Panc1 (cell line): ENCODE measurements around the gene GAL3ST2. TPM values are rescaled to one million over a fixed set of nuclear protein-coding genes. Genes with fewer than 3 reads are reported as not detected.

ENCODE experiments used
- ATAC-seq: fragments of 200-7000 bp; cut with Tn5 transposase; 2 replicates; pipeline ENCODE4 v1.9.1; 2020; ENCODE audit warnings: mild to moderate bottlenecking, moderate library complexity
- BruUV-seq: library from RNA; stranded (reverse); fragments of 400-500 nt; replicated peaks from 2 replicates; lab custom pipeline; 2021; lab: Mats Ljungman, UMichigan
- CTCF ChIA-PET: fragments of 300-600 bp; sonication (Branson Sonifier 250); formaldehyde crosslinking; loops from one replicate; lab custom pipeline; 2022; ENCODE audit warnings: antibody characterized with exemption; lab: Charles Lee
- POLR2A ChIA-PET: fragments of 300-600 bp; sonication (Branson Sonifier 250); formaldehyde crosslinking; loops from one replicate; lab custom pipeline; 2022; ENCODE audit warnings: antibody characterized with exemption; lab: Charles Lee
- DNase-seq: peaks from one replicate; pipeline ENCODE4 v3.0.0-alpha.2; 2010; ENCODE audit warnings: low read depth, low spot score
- H3K27ac ChIP-seq: 2 replicates; pipeline ENCODE4 v1.5.1; 2011; ENCODE audit warnings: mild to moderate bottlenecking, low read length, inconsistent platforms
- H3K27me3 ChIP-seq: fragments of 200-500 bp; sonication (Bioruptor generic); 2 replicates; pipeline ENCODE4 v1.6.0; 2014; ENCODE audit warnings: low read length, inconsistent platforms; ENCODE audit not compliant: control insufficient read depth, insufficient read depth
- H3K36me3 ChIP-seq: fragments of 200-500 bp; sonication (Bioruptor generic); 2 replicates; pipeline ENCODE4 v1.5.1; 2014; ENCODE audit warnings: inconsistent platforms, mild to moderate bottlenecking, low read length, moderate library complexity; ENCODE audit not compliant: control insufficient read depth, insufficient read depth
- H3K4me1 ChIP-seq: 2 replicates; pipeline ENCODE4 v1.5.1; 2011; ENCODE audit warnings: inconsistent platforms, mild to moderate bottlenecking, low read length, moderate library complexity; ENCODE audit not compliant: control insufficient read depth, insufficient read depth
- H3K4me3 ChIP-seq, 2 experiments: 2 replicates each; pipeline ENCODE4 v1.5.1; 2011 to 2012; ENCODE audit warnings: low read depth in 2 of 2, low read length in 2 of 2, mild to moderate bottlenecking in 2 of 2, inconsistent platforms in 1 of 2, moderate library complexity in 1 of 2
- H3K9me3 ChIP-seq: fragments of 200-500 bp; sonication (Bioruptor generic); 2 replicates; pipeline ENCODE4 v1.5.1; 2014; ENCODE audit warnings: low read depth, mild to moderate bottlenecking, inconsistent platforms, low read length, moderate library complexity; ENCODE audit not compliant: control insufficient read depth, insufficient read depth
- POLR2AphosphoS5 ChIP-seq: IDR thresholded peaks from 2 replicates; pipeline ENCODE4 v1.6.1; 2012; ENCODE audit warnings: mild to moderate bottlenecking, low read depth, low read length, moderate library complexity
- SIN3A ChIP-seq: IDR thresholded peaks from 2 replicates; pipeline ENCODE4 v1.6.1; 2012; ENCODE audit warnings: low read depth, mild to moderate bottlenecking, low read length, moderate library complexity, borderline replicate concordance; ENCODE audit not compliant: insufficient read depth
- TCF7L2 ChIP-seq: IDR thresholded peaks from 2 replicates; pipeline ENCODE4 v1.6.1; 2011; ENCODE audit warnings: mild to moderate bottlenecking, low read depth, low read length, inconsistent platforms
- in situ Hi-C: cut with HindIII; loops from 2 replicates; pipeline ENCODE4 v1.10.0; 2016; ENCODE audit warnings: low sequenced_read_pairs, low pct_unique_long_range_greater_than_20kb
- intact Hi-C: fragments of 100-400 bp; cut with micrococcal nuclease; formaldehyde crosslinking; loops from one replicate; pipeline ENCODE4 v1.10.0; 2022; ENCODE audit not compliant: unreplicated experiment
- total RNA-seq: library from RNA; stranded (reverse); gene quantifications from one replicate; pipeline ENCODE4 v1.2.1, GENCODE V29; 2021; ENCODE audit not compliant: unreplicated experiment
- TF ChIP-seq, protein P1 (sequence below): fragments of 450-650 bp; IDR thresholded peaks from 2 replicates; pipeline ENCODE4 v1.5.1; 2017; ENCODE audit warnings: mild to moderate bottlenecking
- TF ChIP-seq, protein P2 (sequence below), 2 experiments: IDR thresholded peaks; 2 replicates each; pipeline ENCODE4 v1.6.1; 2011 to 2012; ENCODE audit warnings: low read depth in 2 of 2, control low read depth in 1 of 2, low read length in 1 of 2, mild to moderate bottlenecking in 1 of 2, moderate library complexity in 1 of 2; ENCODE audit not compliant: insufficient read depth in 1 of 2

Gene GAL3ST2
- total RNA-seq, 1 experiment from 2014 or later, result 1.6 TPM

DNA sequence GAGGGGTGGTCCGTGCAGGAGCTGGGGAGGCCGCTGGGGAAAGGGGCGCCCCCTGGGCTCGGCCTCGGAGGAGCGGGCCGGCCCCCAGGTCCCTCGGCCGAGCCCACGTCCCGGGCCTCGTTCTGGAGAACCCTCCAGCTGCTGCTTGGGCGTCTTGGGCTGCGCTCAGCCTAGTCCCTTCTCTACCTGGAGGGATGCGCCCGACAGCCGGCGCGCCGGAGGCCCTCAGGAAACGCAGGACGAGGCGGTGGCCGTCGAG is 42.5 kb upstream of the GAL3ST2 start:
- POLR2A ChIA-PET, result interaction anchor here (0.6 to 1.2 kb wide), 2 partner anchors 33 to 65 kb away, joined by 3 to 9 read pairs; no protein-coding TSS in a partner anchor
- BruUV-seq, result no TSS peak
- CTCF ChIA-PET, result interaction anchor here (0.9 to 1.0 kb wide), 2 partner anchors 48 to 144 kb away, joined by 4 read pairs; partner anchors contain the start of gene DTYMK
- peaks cover 4% of the 10 kb centered on the region; the same call in 1 of the 2 replicates for H3K4me1 ChIP-seq
- TF ChIP-seq, protein P1, sequence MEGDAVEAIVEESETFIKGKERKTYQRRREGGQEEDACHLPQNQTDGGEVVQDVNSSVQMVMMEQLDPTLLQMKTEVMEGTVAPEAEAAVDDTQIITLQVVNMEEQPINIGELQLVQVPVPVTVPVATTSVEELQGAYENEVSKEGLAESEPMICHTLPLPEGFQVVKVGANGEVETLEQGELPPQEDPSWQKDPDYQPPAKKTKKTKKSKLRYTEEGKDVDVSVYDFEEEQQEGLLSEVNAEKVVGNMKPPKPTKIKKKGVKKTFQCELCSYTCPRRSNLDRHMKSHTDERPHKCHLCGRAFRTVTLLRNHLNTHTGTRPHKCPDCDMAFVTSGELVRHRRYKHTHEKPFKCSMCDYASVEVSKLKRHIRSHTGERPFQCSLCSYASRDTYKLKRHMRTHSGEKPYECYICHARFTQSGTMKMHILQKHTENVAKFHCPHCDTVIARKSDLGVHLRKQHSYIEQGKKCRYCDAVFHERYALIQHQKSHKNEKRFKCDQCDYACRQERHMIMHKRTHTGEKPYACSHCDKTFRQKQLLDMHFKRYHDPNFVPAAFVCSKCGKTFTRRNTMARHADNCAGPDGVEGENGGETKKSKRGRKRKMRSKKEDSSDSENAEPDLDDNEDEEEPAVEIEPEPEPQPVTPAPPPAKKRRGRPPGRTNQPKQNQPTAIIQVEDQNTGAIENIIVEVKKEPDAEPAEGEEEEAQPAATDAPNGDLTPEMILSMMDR, result peak; percentile 56
- TF ChIP-seq POLR2AphosphoS5 (no peak; the same call in 1 of the 2 replicates), TCF7L2 (no peak), SIN3A (no peak)
- TF ChIP-seq, protein P2, sequence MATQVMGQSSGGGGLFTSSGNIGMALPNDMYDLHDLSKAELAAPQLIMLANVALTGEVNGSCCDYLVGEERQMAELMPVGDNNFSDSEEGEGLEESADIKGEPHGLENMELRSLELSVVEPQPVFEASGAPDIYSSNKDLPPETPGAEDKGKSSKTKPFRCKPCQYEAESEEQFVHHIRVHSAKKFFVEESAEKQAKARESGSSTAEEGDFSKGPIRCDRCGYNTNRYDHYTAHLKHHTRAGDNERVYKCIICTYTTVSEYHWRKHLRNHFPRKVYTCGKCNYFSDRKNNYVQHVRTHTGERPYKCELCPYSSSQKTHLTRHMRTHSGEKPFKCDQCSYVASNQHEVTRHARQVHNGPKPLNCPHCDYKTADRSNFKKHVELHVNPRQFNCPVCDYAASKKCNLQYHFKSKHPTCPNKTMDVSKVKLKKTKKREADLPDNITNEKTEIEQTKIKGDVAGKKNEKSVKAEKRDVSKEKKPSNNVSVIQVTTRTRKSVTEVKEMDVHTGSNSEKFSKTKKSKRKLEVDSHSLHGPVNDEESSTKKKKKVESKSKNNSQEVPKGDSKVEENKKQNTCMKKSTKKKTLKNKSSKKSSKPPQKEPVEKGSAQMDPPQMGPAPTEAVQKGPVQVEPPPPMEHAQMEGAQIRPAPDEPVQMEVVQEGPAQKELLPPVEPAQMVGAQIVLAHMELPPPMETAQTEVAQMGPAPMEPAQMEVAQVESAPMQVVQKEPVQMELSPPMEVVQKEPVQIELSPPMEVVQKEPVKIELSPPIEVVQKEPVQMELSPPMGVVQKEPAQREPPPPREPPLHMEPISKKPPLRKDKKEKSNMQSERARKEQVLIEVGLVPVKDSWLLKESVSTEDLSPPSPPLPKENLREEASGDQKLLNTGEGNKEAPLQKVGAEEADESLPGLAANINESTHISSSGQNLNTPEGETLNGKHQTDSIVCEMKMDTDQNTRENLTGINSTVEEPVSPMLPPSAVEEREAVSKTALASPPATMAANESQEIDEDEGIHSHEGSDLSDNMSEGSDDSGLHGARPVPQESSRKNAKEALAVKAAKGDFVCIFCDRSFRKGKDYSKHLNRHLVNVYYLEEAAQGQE (IDR thresholded peaks at IDR 0.05; ENCODE audit: insufficient read depth in 1 of 2, low read depth in 2 of 2, low read length in 1 of 2), result no peak
- in situ Hi-C loops, result no loop called here
- H3K4me3 ChIP-seq, result peak overlapping the region; percentile 64 to 83
- H3K36me3 ChIP-seq, result no peaks in the 10 kb centered on the region
- ATAC-seq (no peak; the same call in 1 of the 2 replicates), DNase-seq (no peak)
- peak overlapping the region; percentile 56 for H3K27ac ChIP-seq
- no peaks in the 10 kb centered on the region for H3K9me3 ChIP-seq
- intact Hi-C loops, result loop anchor here (10.0 kb wide), 1 partner anchor 141 kb away; no protein-coding TSS in a partner anchor
- no peaks in the 10 kb centered on the region for H3K27me3 ChIP-seq

DNA sequence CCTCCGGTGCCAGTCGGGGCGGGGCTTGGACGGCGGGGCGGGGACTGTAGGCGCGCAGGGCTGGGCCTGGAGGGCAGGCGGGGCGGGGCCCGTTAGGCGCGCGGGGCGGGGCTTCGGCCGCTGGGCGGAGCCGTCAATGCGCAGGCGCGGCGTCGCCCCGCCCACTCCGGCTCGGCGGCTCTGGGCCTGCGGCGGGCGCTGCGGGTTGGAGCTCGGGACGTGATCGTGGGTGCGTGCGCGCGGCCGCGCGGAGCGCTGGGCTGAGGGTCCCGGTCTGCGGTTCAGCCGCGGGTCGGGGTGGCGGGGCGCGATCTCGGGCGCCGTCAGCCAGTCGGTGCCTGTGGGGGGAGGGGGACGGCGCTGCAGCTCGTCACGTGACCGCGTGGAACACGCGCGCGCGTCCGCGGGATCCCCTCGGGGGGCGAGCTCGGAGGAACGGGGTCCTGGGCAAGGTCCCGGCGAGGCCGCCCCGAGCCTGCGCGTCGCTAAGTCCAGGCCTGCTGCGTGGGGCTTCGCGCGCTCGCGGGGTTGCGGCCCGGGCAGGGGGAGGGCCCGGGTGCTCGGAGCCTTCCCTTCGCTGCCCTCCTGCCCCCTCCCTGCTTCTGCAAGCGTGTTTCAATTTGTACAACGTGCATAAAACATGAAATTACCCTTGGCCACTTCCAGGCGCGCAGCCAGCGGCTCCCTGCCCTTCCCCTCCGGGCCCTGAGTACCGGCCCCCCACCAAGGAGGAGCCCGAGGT is 42.0 kb upstream of the GAL3ST2 start, which contains the start of gene D2HGDH:
TSS of gene D2HGDH (plus strand) at position 164 of the 742 bp plus-strand sequence. CDS start 595 bp downstream, outside the sequence.
- Histone ChIP-seq H3K27me3 (no peaks in the 10 kb centered on the region), H3K27ac (peak within 1 kb of the TSS; percentile 83), H3K4me3 (peak within 1 kb of the TSS; percentile 75 to 83), H3K9me3 (no peaks in the 10 kb centered on the region), H3K4me1 (peaks cover 4% of the 10 kb centered on the region; the same call in 1 of the 2 replicates), H3K36me3 (no peaks in the 10 kb centered on the region)
- ATAC-seq (peak; percentile 92), DNase-seq (no peak)
- TF ChIP-seq SIN3A, result peak; percentile 26; the same call in 1 of the 2 replicates
- peak; percentile 85 for TF ChIP-seq POLR2AphosphoS5
- TF ChIP-seq, protein P1, result no peak
- ChIA-PET POLR2A (interaction anchor here (0.6 to 1.2 kb wide), 2 partner anchors 33 to 66 kb away, joined by 3 to 9 read pairs; no protein-coding TSS in a partner anchor), CTCF (interaction anchor here (0.9 to 1.0 kb wide), 2 partner anchors 48 to 144 kb away, joined by 4 read pairs; partner anchors contain the start of gene DTYMK)
- intact Hi-C loops, result loop anchor here (10.0 kb wide), 1 partner anchor 140 kb away; no protein-coding TSS in a partner anchor
- in situ Hi-C loops, result no loop called here
- BruUV-seq, result no TSS peak
